HepG2 (cell line): ENCODE results near the gene NECTIN2. TPM values are rescaled to one million over a fixed set of nuclear protein-coding genes. Genes with fewer than 3 reads are reported as not detected.

Experiments
- ASH2L ChIP-seq: fragments of 300-600, 200-600 bp; sonication (generic); IDR thresholded peaks from 2 replicates; pipeline ENCODE4 v1.7.0; 2017; ENCODE audit warnings: low read depth, mild to moderate bottlenecking, moderate library complexity, mixed read lengths, low read length; ENCODE audit not compliant: insufficient read length
- BCL6 ChIP-seq: IDR thresholded peaks from 2 replicates; pipeline ENCODE4 v1.6.1; 2016; ENCODE audit warnings: missing genetic modification reagents, missing compliant biosample characterization
- CBFB ChIP-seq: sonication (generic); formaldehyde crosslinking; IDR thresholded peaks from 2 replicates; pipeline ENCODE4 v1.4.0; 2020; ENCODE audit warnings: missing genetic modification reagents
- FOXK1 ChIP-seq: sonication (generic); formaldehyde crosslinking; IDR thresholded peaks from 2 replicates; pipeline ENCODE4 v1.4.0; 2020; ENCODE audit warnings: low read depth, missing genetic modification reagents, borderline replicate concordance
- FOXK2 ChIP-seq: fragments of 450-650 bp; IDR thresholded peaks from 2 replicates; pipeline ENCODE4 v1.6.1; 2016
- HCFC1 ChIP-seq: fragments of 150-350 bp; IDR thresholded peaks from 2 replicates; pipeline ENCODE4 v1.6.1; 2014; ENCODE audit warnings: low read depth, low read length
- HES4 ChIP-seq: sonication (generic); formaldehyde crosslinking; IDR thresholded peaks from 2 replicates; pipeline ENCODE4 v1.9.0; 2021; ENCODE audit warnings: mild to moderate bottlenecking, missing genetic modification reagents, borderline replicate concordance
- KDM3A ChIP-seq: IDR thresholded peaks from 2 replicates; pipeline ENCODE4 v1.6.1; 2018; ENCODE audit warnings: low read depth, missing compliant biosample characterization
- KLF6 ChIP-seq: IDR thresholded peaks from 2 replicates; pipeline ENCODE4 v1.8.0; 2016; ENCODE audit warnings: missing biosample characterization, missing genetic modification reagents
- MTF1 ChIP-seq: sonication (generic); formaldehyde crosslinking; IDR thresholded peaks from 2 replicates; pipeline ENCODE4 v1.5.0; 2020; ENCODE audit warnings: missing genetic modification reagents
- PAX8 ChIP-seq: sonication (generic); formaldehyde crosslinking; IDR thresholded peaks from 2 replicates; pipeline ENCODE4 v1.8.0; 2022; ENCODE audit warnings: mild to moderate bottlenecking, missing genetic modification reagents, borderline replicate concordance
- PLRG1 ChIP-seq: fragments of 450-650 bp; conservative IDR thresholded peaks from 2 replicates; pipeline ENCODE4 v1.6.1; 2016
- RARA ChIP-seq: IDR thresholded peaks from 2 replicates; pipeline ENCODE4 v1.6.1; 2016; ENCODE audit warnings: missing genetic modification reagents, missing compliant biosample characterization
- SATB2 ChIP-seq: sonication (generic); formaldehyde crosslinking; IDR thresholded peaks from 2 replicates; pipeline ENCODE4 v1.5.0; 2020; ENCODE audit warnings: missing genetic modification reagents
- SMARCC2 ChIP-seq: fragments of 450-650 bp; IDR thresholded peaks from 2 replicates; pipeline ENCODE4 v1.6.1; 2017; ENCODE audit warnings: antibody characterized with exemption, mild to moderate bottlenecking
- SRY ChIP-seq: sonication (generic); formaldehyde crosslinking; IDR thresholded peaks from 2 replicates; pipeline ENCODE4 v1.8.0; 2022; ENCODE audit warnings: mild to moderate bottlenecking, missing genetic modification reagents
- TBL1XR1 ChIP-seq: fragments of 150-350 bp; IDR thresholded peaks from 2 replicates; pipeline ENCODE4 v1.6.1; 2014; ENCODE audit warnings: borderline replicate concordance, low read length; ENCODE audit not compliant: partially characterized antibody
- ZNF441 ChIP-seq: sonication (generic); formaldehyde crosslinking; IDR thresholded peaks from 2 replicates; pipeline ENCODE4 v1.7.0; 2021; ENCODE audit warnings: missing genetic modification reagents, borderline replicate concordance
- ZNF468 ChIP-seq: sonication (generic); formaldehyde crosslinking; IDR thresholded peaks from 2 replicates; pipeline ENCODE4 v1.8.0; 2022; ENCODE audit warnings: mild to moderate bottlenecking, moderate library complexity, missing genetic modification reagents
- ZNF782 ChIP-seq: sonication (generic); formaldehyde crosslinking; IDR thresholded peaks from 2 replicates; pipeline ENCODE4 v1.4.0; 2020; ENCODE audit warnings: missing genetic modification reagents, mild to moderate bottlenecking, borderline replicate concordance
- ZNF790 ChIP-seq: sonication (generic); formaldehyde crosslinking; IDR thresholded peaks from 2 replicates; pipeline ENCODE4 v1.8.0; 2022; ENCODE audit warnings: missing genetic modification reagents, mild to moderate bottlenecking, borderline replicate concordance
- polyA plus RNA-seq, 8 experiments: library from polyadenylated mRNA; depleted of rRNA in 3 of 8; stranded (reverse) in 7 of 8; unstranded in 1 of 8; fragments of >200 nt; fragmentation: Illumina TruSeq in 4 of 8; extraction: Trizol in 4 of 8; gene quantifications; 2 replicates each; pipeline versions ENCODE4 v1.2.1 to v1.2.3, GENCODE V29; 2011 to 2016; ENCODE audit warnings: low read depth in 4 of 8, missing spikeins in 1 of 8, mixed read lengths in 1 of 8; ENCODE audit not compliant: insufficient read depth in 1 of 8
- total RNA-seq, 5 experiments: library from RNA; depleted of rRNA; stranded (reverse); fragments of >200 nt; fragmentation: Illumina TruSeq; extraction: Trizol; gene quantifications; 2 replicates each; pipeline ENCODE4 v1.2.3, GENCODE V29; 2016; ENCODE audit warnings: low read depth in 1 of 5
- TF ChIP-seq, protein P1 (sequence below): IDR thresholded peaks from 2 replicates; pipeline ENCODE4 v1.6.1; 2018; ENCODE audit warnings: missing genetic modification reagents
- TF ChIP-seq, protein P2 (sequence below): sonication (generic); formaldehyde crosslinking; conservative IDR thresholded peaks from 2 replicates; pipeline ENCODE4 v1.4.0; 2020; ENCODE audit warnings: missing genetic modification reagents
- TF ChIP-seq, protein P3 (sequence below): sonication (generic); formaldehyde crosslinking; IDR thresholded peaks from 2 replicates; pipeline ENCODE4 v1.4.0; 2020; ENCODE audit warnings: mild to moderate bottlenecking, missing genetic modification reagents
- TF ChIP-seq, protein P4 (sequence below): sonication (generic); formaldehyde crosslinking; IDR thresholded peaks from 2 replicates; pipeline ENCODE4 v1.5.1; 2020; ENCODE audit warnings: mild to moderate bottlenecking, missing genetic modification reagents, borderline replicate concordance

The NECTIN2 gene
- total and polyA plus RNA-seq, 2 of the 13 experiments (the other 11 are each of a cell fraction or from before 2014, with no cell fraction given), result 75.4 to 114 TPM

DNA sequence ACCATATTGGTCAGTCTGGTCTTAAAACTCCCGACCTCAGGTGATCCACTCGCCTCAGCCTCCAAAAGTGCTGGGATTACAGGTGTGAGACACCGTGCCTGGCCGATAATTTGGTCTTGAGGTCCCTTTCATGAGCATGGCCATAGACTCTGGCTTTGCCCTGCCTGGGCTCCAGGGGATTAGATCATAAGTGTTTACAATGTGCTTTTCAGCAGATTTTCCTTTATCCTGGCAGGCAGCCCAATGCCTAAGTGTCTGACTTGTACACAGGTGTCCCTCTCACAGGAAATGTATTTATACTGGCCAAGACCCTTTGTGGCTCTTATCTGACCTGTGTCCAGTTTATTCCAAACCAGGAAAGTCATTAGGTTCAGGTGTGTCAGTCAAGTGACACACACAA, 21.3 kb upstream of the NECTIN2 start (continued):
- TF ChIP-seq, protein P1, sequence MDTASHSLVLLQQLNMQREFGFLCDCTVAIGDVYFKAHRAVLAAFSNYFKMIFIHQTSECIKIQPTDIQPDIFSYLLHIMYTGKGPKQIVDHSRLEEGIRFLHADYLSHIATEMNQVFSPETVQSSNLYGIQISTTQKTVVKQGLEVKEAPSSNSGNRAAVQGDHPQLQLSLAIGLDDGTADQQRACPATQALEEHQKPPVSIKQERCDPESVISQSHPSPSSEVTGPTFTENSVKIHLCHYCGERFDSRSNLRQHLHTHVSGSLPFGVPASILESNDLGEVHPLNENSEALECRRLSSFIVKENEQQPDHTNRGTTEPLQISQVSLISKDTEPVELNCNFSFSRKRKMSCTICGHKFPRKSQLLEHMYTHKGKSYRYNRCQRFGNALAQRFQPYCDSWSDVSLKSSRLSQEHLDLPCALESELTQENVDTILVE (CRISPR knock-in tag), result no peak
- TF ChIP-seq PAX8 (CRISPR knock-in tag), result no peak
- no peak for TF ChIP-seq ASH2L
- no peak for TF ChIP-seq KLF6
- no peak for TF ChIP-seq TBL1XR1
- TF ChIP-seq BCL6, result 0 out of 2 replicates have a peak, but pooled peaks have one; percentile 24
- no peak for TF ChIP-seq FOXK2
- no peak for TF ChIP-seq SATB2
- TF ChIP-seq ZNF468 (CRISPR knock-in tag), result no peak
- TF ChIP-seq HES4, result no peak
- no peak for TF ChIP-seq ZNF441 (CRISPR knock-in tag)
- no peak for TF ChIP-seq HCFC1
- no peak for TF ChIP-seq ZNF790 (CRISPR knock-in tag)
- TF ChIP-seq FOXK1 (CRISPR knock-in tag), result 0 out of 2 replicates have a peak, but pooled peaks have one; percentile 16
- no peak for TF ChIP-seq SMARCC2
- TF ChIP-seq CBFB (CRISPR knock-in tag), result no peak
- TF ChIP-seq, protein P2, sequence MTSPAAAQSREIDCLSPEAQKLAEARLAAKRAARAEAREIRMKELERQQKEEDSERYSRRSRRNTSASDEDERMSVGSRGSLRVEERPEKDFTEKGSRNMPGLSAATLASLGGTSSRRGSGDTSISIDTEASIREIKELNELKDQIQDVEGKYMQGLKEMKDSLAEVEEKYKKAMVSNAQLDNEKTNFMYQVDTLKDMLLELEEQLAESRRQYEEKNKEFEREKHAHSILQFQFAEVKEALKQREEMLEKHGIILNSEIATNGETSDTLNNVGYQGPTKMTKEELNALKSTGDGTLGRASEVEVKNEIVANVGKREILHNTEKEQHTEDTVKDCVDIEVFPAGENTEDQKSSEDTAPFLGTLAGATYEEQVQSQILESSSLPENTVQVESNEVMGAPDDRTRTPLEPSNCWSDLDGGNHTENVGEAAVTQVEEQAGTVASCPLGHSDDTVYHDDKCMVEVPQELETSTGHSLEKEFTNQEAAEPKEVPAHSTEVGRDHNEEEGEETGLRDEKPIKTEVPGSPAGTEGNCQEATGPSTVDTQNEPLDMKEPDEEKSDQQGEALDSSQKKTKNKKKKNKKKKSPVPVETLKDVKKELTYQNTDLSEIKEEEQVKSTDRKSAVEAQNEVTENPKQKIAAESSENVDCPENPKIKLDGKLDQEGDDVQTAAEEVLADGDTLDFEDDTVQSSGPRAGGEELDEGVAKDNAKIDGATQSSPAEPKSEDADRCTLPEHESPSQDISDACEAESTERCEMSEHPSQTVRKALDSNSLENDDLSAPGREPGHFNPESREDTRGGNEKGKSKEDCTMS, result no peak
- TF ChIP-seq RARA (CRISPR knock-in tag), result peak; percentile 45
- TF ChIP-seq SRY (CRISPR knock-in tag), result no peak
- no peak for TF ChIP-seq KDM3A (CRISPR knock-in tag)
- TF ChIP-seq MTF1 (CRISPR knock-in tag), result no peak
- TF ChIP-seq ZNF782 (CRISPR knock-in tag), result no peak
- TF ChIP-seq, protein P3, sequence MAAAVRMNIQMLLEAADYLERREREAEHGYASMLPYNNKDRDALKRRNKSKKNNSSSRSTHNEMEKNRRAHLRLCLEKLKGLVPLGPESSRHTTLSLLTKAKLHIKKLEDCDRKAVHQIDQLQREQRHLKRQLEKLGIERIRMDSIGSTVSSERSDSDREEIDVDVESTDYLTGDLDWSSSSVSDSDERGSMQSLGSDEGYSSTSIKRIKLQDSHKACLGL (CRISPR knock-in tag), result no peak
- TF ChIP-seq PLRG1, result no peak
- TF ChIP-seq, protein P4, sequence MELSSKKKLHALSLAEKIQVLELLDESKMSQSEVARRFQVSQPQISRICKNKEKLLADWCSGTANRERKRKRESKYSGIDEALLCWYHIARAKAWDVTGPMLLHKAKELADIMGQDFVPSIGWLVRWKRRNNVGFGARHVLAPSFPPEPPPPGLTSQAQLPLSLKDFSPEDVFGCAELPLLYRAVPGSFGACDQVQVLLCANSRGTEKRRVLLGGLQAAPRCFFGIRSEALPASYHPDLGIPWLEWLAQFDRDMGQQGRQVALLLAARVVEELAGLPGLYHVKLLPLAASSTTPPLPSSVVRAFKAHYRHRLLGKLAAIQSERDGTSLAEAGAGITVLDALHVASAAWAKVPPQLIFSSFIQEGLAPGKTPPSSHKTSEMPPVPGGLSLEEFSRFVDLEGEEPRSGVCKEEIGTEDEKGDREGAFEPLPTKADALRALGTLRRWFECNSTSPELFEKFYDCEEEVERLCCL, result no peak
